Stimulated activated CD4-positive, alpha-beta T cell treated with anti-CD3 and anti-CD28 coated beads, Interleukin-2, amount 100 ng/mL, for 48 hours (primary cell): ENCODE results near the gene CDCA3.

Experiments used
- DNase-seq, 2 donors: peaks; one replicate each; pipeline ENCODE4 v3.0.0-alpha.2; 2020

CDCA3 gene

GRCh38 chr12:6852651-6853354 is 1.7 kb upstream of the CDCA3 start:
- DNase-seq: peak; percentile 58 to 65

GRCh38 chr12:6851921-6852650 is 1.0 kb upstream of the CDCA3 start, which contains the start of gene USP5:
TSS of gene USP5 (plus strand) at chr12:6852150. CDS start at chr12:6852180, 30 bp downstream.
- DNase-seq: peak; percentile 93

- no peak for DNase-seq
These were observed 312 bp downstream of the CDCA3 start for GRCh38 chr12:6850796-6851152.

GRCh38 chr12:6849976-6850560 is 1.0 kb downstream of the CDCA3 start:
- DNase-seq: no peak

GRCh38 chr12:6849427-6849826 is 1.7 kb downstream of the CDCA3 start:
- no peak for DNase-seq

GRCh38 chr12:6847676-6848075 is 3.4 kb downstream of the CDCA3 start:
- no peak for DNase-seq

- no peak for DNase-seq
These were observed 4.7 kb downstream of the CDCA3 start for GRCh38 chr12:6846316-6846869.

GRCh38 chr12:6845395-6845794 is 5.7 kb downstream of the CDCA3 start:
- no peak for DNase-seq

- no peak for DNase-seq
These were observed 7.8 kb downstream of the CDCA3 start for GRCh38 chr12:6843118-6843902.

GRCh38 chr12:6842075-6842474 is 9.0 kb downstream of the CDCA3 start:
- no peak for DNase-seq

- no peak for DNase-seq
These were observed 10.1 kb downstream of the CDCA3 start, which contains the start of gene GNB3 for GRCh38 chr12:6840761-6841515. TSS of gene GNB3 (plus strand) at chr12:6840925. CDS start at chr12:6841288, 363 bp downstream.

GRCh38 chr12:6840330-6840729 is 10.8 kb downstream of the CDCA3 start:
- DNase-seq: no peak

GRCh38 chr12:6839482-6840201 is 11.4 kb downstream of the CDCA3 start:
- DNase-seq: no peak

GRCh38 chr12:6838854-6839253 is 12.2 kb downstream of the CDCA3 start:
- no peak for DNase-seq

- DNase-seq: no peak
These were observed 13.6 kb downstream of the CDCA3 start for GRCh38 chr12:6837370-6838060.

- DNase-seq: no peak
These were observed 14.2 kb downstream of the CDCA3 start for GRCh38 chr12:6836851-6837250.

GRCh38 chr12:6834873-6835272 is 16.2 kb downstream of the CDCA3 start:
- no peak for DNase-seq

GRCh38 chr12:6834254-6834653 is 16.8 kb downstream of the CDCA3 start:
- no peak for DNase-seq

GRCh38 chr12:6833189-6833890 is 17.7 kb downstream of the CDCA3 start:
- no peak for DNase-seq

- no peak for DNase-seq
These were observed 19.0 kb downstream of the CDCA3 start for GRCh38 chr12:6832125-6832524.
